Measurements from ENCODE around the gene CALR3.

DNA sequence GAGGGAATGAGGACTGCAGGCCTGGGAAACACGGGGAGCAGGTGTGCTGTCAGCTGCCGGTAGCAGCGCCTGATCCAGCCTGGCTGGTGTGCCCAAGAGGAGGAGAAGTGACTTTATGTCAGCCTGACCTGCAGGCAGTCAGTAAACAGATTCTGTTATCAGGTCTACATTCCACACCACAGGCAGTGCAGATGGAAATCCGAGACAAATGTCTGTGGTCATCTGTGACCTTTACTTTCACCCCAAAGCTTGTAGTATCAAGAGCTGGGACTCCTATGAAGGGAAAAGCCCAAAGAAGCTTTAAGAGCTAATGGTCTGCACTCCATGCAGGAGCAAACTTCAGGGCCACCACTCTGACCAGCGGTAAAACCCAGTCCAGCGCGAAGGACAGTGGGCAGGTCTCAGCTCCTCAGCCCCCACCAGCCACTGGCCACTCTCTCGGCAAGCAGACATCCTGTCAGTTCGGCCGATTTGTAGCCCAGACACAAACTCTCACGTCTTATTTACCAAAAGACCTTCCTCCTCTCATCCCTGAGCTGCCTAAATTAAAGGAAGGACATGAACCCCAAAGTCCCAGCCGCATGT, 31.9 kb downstream of the CALR3 start:
- TF ChIP-seq FOXA2 (IDR thresholded peaks at IDR 0.05) (no peak), TAF1 (conservative IDR thresholded peaks at IDR 0.05) (no peak)
- TF ChIP-seq, protein P1, sequence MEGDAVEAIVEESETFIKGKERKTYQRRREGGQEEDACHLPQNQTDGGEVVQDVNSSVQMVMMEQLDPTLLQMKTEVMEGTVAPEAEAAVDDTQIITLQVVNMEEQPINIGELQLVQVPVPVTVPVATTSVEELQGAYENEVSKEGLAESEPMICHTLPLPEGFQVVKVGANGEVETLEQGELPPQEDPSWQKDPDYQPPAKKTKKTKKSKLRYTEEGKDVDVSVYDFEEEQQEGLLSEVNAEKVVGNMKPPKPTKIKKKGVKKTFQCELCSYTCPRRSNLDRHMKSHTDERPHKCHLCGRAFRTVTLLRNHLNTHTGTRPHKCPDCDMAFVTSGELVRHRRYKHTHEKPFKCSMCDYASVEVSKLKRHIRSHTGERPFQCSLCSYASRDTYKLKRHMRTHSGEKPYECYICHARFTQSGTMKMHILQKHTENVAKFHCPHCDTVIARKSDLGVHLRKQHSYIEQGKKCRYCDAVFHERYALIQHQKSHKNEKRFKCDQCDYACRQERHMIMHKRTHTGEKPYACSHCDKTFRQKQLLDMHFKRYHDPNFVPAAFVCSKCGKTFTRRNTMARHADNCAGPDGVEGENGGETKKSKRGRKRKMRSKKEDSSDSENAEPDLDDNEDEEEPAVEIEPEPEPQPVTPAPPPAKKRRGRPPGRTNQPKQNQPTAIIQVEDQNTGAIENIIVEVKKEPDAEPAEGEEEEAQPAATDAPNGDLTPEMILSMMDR (IDR thresholded peaks at IDR 0.05; ENCODE audit: low read depth, low read length, missing input control): no peak
